CD4-positive, CD25-positive, alpha-beta regulatory T cell (primary cell): ENCODE data around the gene MAP4K3. TPM values are rescaled to one million over a fixed set of nuclear protein-coding genes. Genes with fewer than 3 reads are reported as not detected.

Source experiments
- ATAC-seq, 2 donors: fragments of 150-1000 bp; cut with Tn5 transposase; one replicate each; pipeline ENCODE4 v1.10.0; 2021; ENCODE audit warnings: low read depth in 2 of 2, moderate number of reproducible peaks in 2 of 2, moderate library complexity in 1 of 2
- DNase-seq, 3 donors: peaks; one replicate each; pipeline versions ENCODE4 v3.0.0 to v3.0.0-alpha.2; 2012 to 2022; ENCODE audit warnings: mixed read lengths in 1 of 3
- H3K27ac ChIP-seq: one replicate; pipeline ENCODE4 v1.7.0; 2013; ENCODE audit warnings: mild to moderate bottlenecking, low read length; ENCODE audit not compliant: insufficient read depth, poor library complexity, severe bottlenecking
- H3K27me3 ChIP-seq: one replicate; pipeline ENCODE4 v1.7.0; 2013; ENCODE audit warnings: low read length; ENCODE audit not compliant: control insufficient read depth, insufficient read depth
- H3K36me3 ChIP-seq: one replicate; pipeline ENCODE4 v1.7.0; 2013; ENCODE audit warnings: mild to moderate bottlenecking, low read length, moderate library complexity; ENCODE audit not compliant: control insufficient read depth, insufficient read depth
- H3K4me1 ChIP-seq: 2 replicates; pipeline ENCODE4 v1.7.0; 2013; ENCODE audit warnings: mild to moderate bottlenecking, low read length; ENCODE audit not compliant: insufficient read depth, control insufficient read depth, poor library complexity, severe bottlenecking
- H3K4me3 ChIP-seq: one replicate; pipeline ENCODE4 v1.7.0; 2013; ENCODE audit warnings: low read depth, mild to moderate bottlenecking, low read length, moderate library complexity
- H3K9me3 ChIP-seq, 2 experiments: 1 replicate in 1 of 2; 2 replicates in 1 of 2; pipeline ENCODE4 v1.7.0; 2013; ENCODE audit warnings: low read length in 2 of 2, mild to moderate bottlenecking in 1 of 2, moderate library complexity in 1 of 2; ENCODE audit not compliant: control insufficient read depth in 2 of 2
- H3K27ac Mint-ChIP-seq, 3 donors: one replicate each; pipeline ENCODE4 v1.8.0; 2020 to 2022; ENCODE audit warnings: mild to moderate bottlenecking in 3 of 3, mixed read lengths in 3 of 3, moderate library complexity in 2 of 3
- H3K27me3 Mint-ChIP-seq: one replicate; pipeline ENCODE4 v1.8.0; 2022; ENCODE audit warnings: mild to moderate bottlenecking, mixed read lengths
- H3K36me3 Mint-ChIP-seq: one replicate; pipeline ENCODE4 v1.8.0; 2020; ENCODE audit warnings: mixed read lengths
- H3K4me1 Mint-ChIP-seq, 4 donors: one replicate each; pipeline ENCODE4 v1.8.0; 2020 to 2022; ENCODE audit warnings: mixed read lengths in 4 of 4, mild to moderate bottlenecking in 1 of 4
- H3K4me3 Mint-ChIP-seq, 4 donors: one replicate each; pipeline ENCODE4 v1.8.0; 2020 to 2022; ENCODE audit warnings: mild to moderate bottlenecking in 4 of 4, mixed read lengths in 4 of 4, moderate library complexity in 3 of 4
- H3K9me3 Mint-ChIP-seq, 7 donors: one replicate each; pipeline ENCODE4 v1.8.0; 2020 to 2022; ENCODE audit warnings: mixed read lengths in 7 of 7, mild to moderate bottlenecking in 3 of 7, moderate library complexity in 2 of 7
- polyA plus RNA-seq, 4 donors: library from polyadenylated mRNA; unstranded; fragments of 300-500 nt; fragmentation: Illumina TruSeq; gene quantifications; one replicate each; pipeline ENCODE4 v1.2.3, GENCODE V29; 2021
- total RNA-seq: library from RNA; stranded (reverse); gene quantifications from one replicate; pipeline ENCODE4 v1.2.3, GENCODE V29; 2022

MAP4K3 gene
- total and polyA plus RNA-seq, 5 donors from 2014 or later = 1.4 to 28.7 (median 2.0) TPM

DNA sequence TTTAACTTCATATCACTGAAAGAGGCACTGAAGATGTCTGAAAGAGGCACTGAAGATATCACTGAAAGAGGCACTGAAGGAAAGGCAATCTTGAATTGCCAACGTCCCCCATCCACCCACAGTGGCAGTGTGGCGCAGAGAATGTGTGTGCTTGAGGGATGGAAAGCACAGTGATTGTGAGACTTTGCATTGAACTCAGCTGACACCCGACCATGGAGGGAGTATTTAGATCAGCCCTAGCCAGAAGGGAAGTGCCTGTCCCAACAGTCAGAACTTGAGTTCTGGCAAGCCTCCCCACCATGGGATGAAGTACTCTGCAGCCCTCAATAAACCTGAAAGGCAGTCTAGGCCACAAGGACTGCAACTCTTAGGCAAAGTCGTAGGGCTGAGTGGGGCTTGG is 33.8 kb downstream of the MAP4K3 start:
- H3K9me3 Mint-ChIP-seq = peaks cover 0 to 2% (median 0%) of the 10 kb centered on the region in 7 donors
- ATAC-seq (peak in 1 of 2 donors; percentile 31), DNase-seq (no peak)
- no peak overlapping the region for H3K27ac ChIP-seq
- no peaks in the 10 kb centered on the region for H3K36me3 ChIP-seq
- no peaks in the 10 kb centered on the region for H3K36me3 Mint-ChIP-seq
- H3K4me1 Mint-ChIP-seq = peaks cover 32 to 74% (median 51%) of the 10 kb centered on the region in 4 donors
- H3K27ac Mint-ChIP-seq = peak overlapping the region in 2 of 3 donors; percentile 65 to 76
- no peak overlapping the region for H3K4me3 ChIP-seq
- H3K4me3 Mint-ChIP-seq = no peak overlapping the region
- no peaks in the 10 kb centered on the region for H3K4me1 ChIP-seq
- no peaks in the 10 kb centered on the region for H3K27me3 Mint-ChIP-seq
- H3K27me3 ChIP-seq = no peaks in the 10 kb centered on the region
- H3K9me3 ChIP-seq = no peaks in the 10 kb centered on the region

- no peaks in the 10 kb centered on the region for H3K36me3 Mint-ChIP-seq
- Histone ChIP-seq H3K36me3 (no peaks in the 10 kb centered on the region), H3K27ac (no peak overlapping the region), H3K4me1 (no peaks in the 10 kb centered on the region), H3K4me3 (no peak overlapping the region), H3K27me3 (no peaks in the 10 kb centered on the region), H3K9me3 (no peaks in the 10 kb centered on the region)
- DNase-seq (no peak), ATAC-seq (no peak)
- no peaks in the 10 kb centered on the region for H3K27me3 Mint-ChIP-seq
- peaks cover 36 to 60% (median 43%) of the 10 kb centered on the region in 4 donors for H3K4me1 Mint-ChIP-seq
- peaks cover 0 to 2% (median 0%) of the 10 kb centered on the region in 7 donors for H3K9me3 Mint-ChIP-seq
- peak overlapping the region in 1 of 4 donors; percentile 22 for H3K4me3 Mint-ChIP-seq
- H3K27ac Mint-ChIP-seq = peak overlapping the region in 2 of 3 donors; percentile 5 to 51
These were observed 35.8 kb downstream of the MAP4K3 start for GRCh38 chr2:39401319-39401718.

- Mint-ChIP-seq H3K27me3 (no peaks in the 10 kb centered on the region), H3K4me1 (peaks cover 36 to 50% (median 40%) of the 10 kb centered on the region in 4 donors), H3K27ac (peak overlapping the region in 2 of 3 donors; percentile 11 to 13)
These were observed 37.5 kb downstream of the MAP4K3 start for GRCh38 chr2:39399570-39399969.

DNA sequence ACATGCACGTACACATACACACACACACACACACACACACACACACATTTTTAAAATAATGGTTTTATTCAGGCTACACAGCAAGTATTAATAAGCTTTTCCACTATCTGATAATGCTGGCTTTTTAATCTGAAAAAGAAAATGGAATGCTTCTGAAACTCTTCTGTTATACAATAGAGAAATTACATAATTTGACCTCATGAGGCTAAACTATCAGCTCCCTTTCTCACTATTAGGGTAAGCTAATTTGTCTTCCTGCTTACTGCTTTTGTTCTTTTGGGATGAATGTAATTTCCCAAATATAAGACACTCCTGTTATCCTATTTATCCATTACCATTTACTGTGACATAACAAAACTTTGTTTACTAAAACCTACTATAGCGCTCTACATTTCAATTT is 41.8 kb downstream of the MAP4K3 start:
- no peaks in the 10 kb centered on the region for H3K9me3 Mint-ChIP-seq
- Histone ChIP-seq H3K4me3 (no peak overlapping the region), H3K4me1 (no peaks in the 10 kb centered on the region), H3K9me3 (no peaks in the 10 kb centered on the region), H3K36me3 (no peaks in the 10 kb centered on the region), H3K27me3 (no peaks in the 10 kb centered on the region), H3K27ac (no peak overlapping the region)
- H3K4me1 Mint-ChIP-seq = peaks cover 24 to 34% (median 24%) of the 10 kb centered on the region in 4 donors
- no peak overlapping the region for H3K27ac Mint-ChIP-seq
- no peak overlapping the region for H3K4me3 Mint-ChIP-seq
- H3K36me3 Mint-ChIP-seq = peaks cover 3% of the 10 kb centered on the region
- no peaks in the 10 kb centered on the region for H3K27me3 Mint-ChIP-seq
- ATAC-seq = no peak
- no peak for DNase-seq

More at GRCh38 chr2:39399570-39399969, 37.5 kb downstream of the MAP4K3 start:
- H3K27me3 ChIP-seq = no peaks in the 10 kb centered on the region
- H3K4me3 Mint-ChIP-seq = no peak overlapping the region
- H3K36me3 ChIP-seq = no peaks in the 10 kb centered on the region
- ATAC-seq = no peak
- H3K9me3 Mint-ChIP-seq = peaks cover 0 to 2% (median 0%) of the 10 kb centered on the region in 7 donors
- no peaks in the 10 kb centered on the region for H3K9me3 ChIP-seq
- no peaks in the 10 kb centered on the region for H3K36me3 Mint-ChIP-seq
- H3K27ac ChIP-seq = no peak overlapping the region
- DNase-seq = no peak
- H3K4me1 ChIP-seq = no peaks in the 10 kb centered on the region
- no peak overlapping the region for H3K4me3 ChIP-seq

DNA sequence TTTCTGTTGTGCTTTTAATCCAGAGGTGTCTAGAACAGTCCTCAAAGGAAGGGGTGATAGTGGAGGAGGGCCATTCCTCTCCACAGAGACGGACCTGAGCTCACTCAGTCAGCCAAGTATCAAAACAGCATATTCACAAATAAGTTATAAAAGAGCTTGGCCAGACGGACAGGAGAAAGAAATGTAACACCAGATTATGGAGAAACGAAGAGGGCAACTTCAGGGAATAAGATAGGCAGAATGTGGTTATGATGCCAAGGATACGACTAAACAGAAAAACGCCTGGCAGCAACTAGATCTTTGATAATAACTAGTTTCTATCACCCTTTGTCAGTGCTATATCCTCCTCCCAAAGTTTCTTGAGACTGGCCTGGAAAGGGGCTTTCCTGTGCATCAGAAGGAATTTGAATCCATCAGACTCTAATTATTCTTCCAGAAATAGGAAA is 42.5 kb downstream of the MAP4K3 start:
- H3K4me3 Mint-ChIP-seq = no peak overlapping the region
- peaks cover 4% of the 10 kb centered on the region for H3K36me3 Mint-ChIP-seq
- no peaks in the 10 kb centered on the region for H3K9me3 Mint-ChIP-seq
- no peaks in the 10 kb centered on the region for H3K27me3 ChIP-seq
- no peak overlapping the region for H3K27ac ChIP-seq
- H3K36me3 ChIP-seq = no peaks in the 10 kb centered on the region
- no peak overlapping the region for H3K27ac Mint-ChIP-seq
- ATAC-seq = no peak
- H3K4me1 ChIP-seq = no peaks in the 10 kb centered on the region
- no peak overlapping the region for H3K4me3 ChIP-seq
- peaks cover 18 to 35% (median 23%) of the 10 kb centered on the region in 4 donors for H3K4me1 Mint-ChIP-seq
- H3K27me3 Mint-ChIP-seq = no peaks in the 10 kb centered on the region
- H3K9me3 ChIP-seq = no peaks in the 10 kb centered on the region
- DNase-seq = no peak

DNA sequence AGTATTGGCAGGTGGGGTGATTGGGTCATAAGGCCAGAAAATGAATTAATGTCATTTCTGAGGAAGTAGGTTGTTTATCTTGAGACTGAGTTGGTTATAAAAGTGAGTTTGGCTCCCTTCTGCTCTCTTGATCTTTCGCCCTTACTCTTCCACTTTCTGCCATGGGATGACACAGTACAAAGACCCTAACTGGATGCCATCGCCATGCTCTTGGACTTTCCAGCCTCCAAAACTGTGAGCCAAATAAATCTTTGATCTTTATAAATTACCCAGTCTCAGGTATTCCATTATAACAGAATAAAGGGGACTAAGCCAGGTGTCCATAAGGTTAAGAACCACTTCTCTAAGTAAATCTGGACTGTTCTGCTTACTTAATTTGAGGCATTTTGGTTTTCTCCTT is 44.4 kb downstream of the MAP4K3 start:
- no peak for ATAC-seq
- Mint-ChIP-seq H3K9me3 (no peaks in the 10 kb centered on the region), H3K4me1 (peaks cover 24 to 37% (median 29%) of the 10 kb centered on the region in 4 donors), H3K36me3 (peaks cover 4% of the 10 kb centered on the region), H3K27me3 (no peaks in the 10 kb centered on the region), H3K27ac (peak overlapping the region in 1 of 3 donors; percentile 83), H3K4me3 (no peak overlapping the region)
- H3K36me3 ChIP-seq = no peaks in the 10 kb centered on the region
- H3K4me3 ChIP-seq = no peak overlapping the region
- H3K4me1 ChIP-seq = no peaks in the 10 kb centered on the region
- no peaks in the 10 kb centered on the region for H3K9me3 ChIP-seq
- no peak overlapping the region for H3K27ac ChIP-seq
- DNase-seq = no peak
- H3K27me3 ChIP-seq = no peaks in the 10 kb centered on the region

DNA sequence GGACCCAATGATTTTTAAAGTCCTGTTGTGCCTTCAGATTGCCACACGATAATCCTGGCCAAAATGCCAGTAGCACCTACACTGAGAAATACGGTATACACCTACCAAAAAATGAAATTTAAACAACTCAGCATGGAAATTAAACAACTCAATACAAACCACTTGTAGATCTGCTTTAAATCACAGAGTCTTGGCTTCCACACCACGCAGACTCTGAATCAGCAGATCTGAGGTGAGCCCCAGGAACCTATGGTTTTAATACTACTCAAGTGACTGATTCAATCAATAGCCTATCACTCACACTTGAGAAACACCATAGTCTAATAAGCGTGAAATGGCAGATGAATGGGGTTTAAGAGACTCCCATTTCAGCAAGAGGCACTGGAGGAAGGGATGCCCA is 46.9 kb downstream of the MAP4K3 start:
- Mint-ChIP-seq H3K36me3 (peaks cover 4% of the 10 kb centered on the region), H3K9me3 (peaks cover 0 to 3% (median 0%) of the 10 kb centered on the region in 7 donors), H3K4me1 (peaks cover 15 to 37% (median 22%) of the 10 kb centered on the region in 4 donors), H3K27me3 (no peaks in the 10 kb centered on the region), H3K4me3 (no peak overlapping the region), H3K27ac (no peak overlapping the region)
- Histone ChIP-seq H3K27me3 (no peaks in the 10 kb centered on the region), H3K27ac (no peak overlapping the region), H3K4me1 (no peaks in the 10 kb centered on the region), H3K36me3 (no peaks in the 10 kb centered on the region), H3K9me3 (no peaks in the 10 kb centered on the region), H3K4me3 (no peak overlapping the region)
- DNase-seq (no peak), ATAC-seq (no peak)

DNA sequence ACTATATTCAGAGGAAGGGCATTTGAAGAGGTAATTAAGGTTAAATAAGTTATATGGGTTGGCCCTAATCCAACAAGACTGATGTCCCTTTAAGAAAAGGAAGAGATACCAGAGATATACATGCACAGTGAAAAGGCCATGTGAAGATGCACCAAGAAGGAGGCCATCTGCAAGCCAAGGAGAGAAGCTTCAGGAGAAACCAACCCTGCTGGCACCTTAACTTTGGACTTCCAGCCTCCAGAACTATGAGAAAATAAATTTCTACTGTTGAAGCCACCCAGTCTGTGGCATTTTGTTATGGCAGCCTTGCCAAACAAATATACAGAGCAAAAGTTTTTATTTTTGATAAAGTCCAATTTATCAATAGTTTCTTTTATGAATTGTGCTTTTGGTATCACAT is 51.0 kb downstream of the MAP4K3 start:
- ATAC-seq (no peak), DNase-seq (no peak)
- H3K27ac Mint-ChIP-seq = no peak overlapping the region
- peaks cover 0 to 3% (median 0%) of the 10 kb centered on the region in 7 donors for H3K9me3 Mint-ChIP-seq
- H3K4me1 Mint-ChIP-seq = peaks cover 15 to 36% (median 21%) of the 10 kb centered on the region in 4 donors
- H3K36me3 Mint-ChIP-seq = peaks cover 4% of the 10 kb centered on the region
- H3K4me3 Mint-ChIP-seq = peak overlapping the region in 1 of 4 donors; percentile 58
- Histone ChIP-seq H3K27ac (no peak overlapping the region), H3K36me3 (no peaks in the 10 kb centered on the region), H3K9me3 (no peaks in the 10 kb centered on the region), H3K4me3 (no peak overlapping the region), H3K4me1 (no peaks in the 10 kb centered on the region), H3K27me3 (no peaks in the 10 kb centered on the region)
- H3K27me3 Mint-ChIP-seq = no peaks in the 10 kb centered on the region
